ENCODE results near the gene TGFB3. TPM values are rescaled to one million over a fixed set of nuclear protein-coding genes. Genes with fewer than 3 reads are reported as not detected.
"Not testable (repeated sequence)": the region's sequence is repeated elsewhere in the genome, so short reads cannot be mapped to it uniquely, and the experiment has no call there.

The TGFB3 gene
- total RNA-seq, 1 experiment from 2014 or later: 12.8 TPM

- TF ChIP-seq EZH2 (IDR thresholded peaks at IDR 0.05; ENCODE audit: borderline replicate concordance, low read depth, low read length, poor library complexity, severe bottlenecking) (no peak), CTCF (conservative IDR thresholded peaks at IDR 0.05; ENCODE audit: low read depth, low read length) (no peak)
- intact Hi-C loops (cut with micrococcal nuclease; ENCODE audit: unreplicated experiment): no loop called here
- Histone ChIP-seq H3K27me3 (replicated peaks; ENCODE audit: insufficient read depth, low read depth, low read length, poor library complexity) (no peaks in the 10 kb centered on the region), H3K9me3 (ENCODE audit: low read depth, low read length, poor library complexity, severe bottlenecking) (peaks cover 3% of the 10 kb centered on the region), H3K36me3 (ENCODE audit: insufficient read depth, low read length, poor library complexity, severe bottlenecking) (no peaks in the 10 kb centered on the region), H3K4me3 (ENCODE audit: low read depth, low read length, poor library complexity, severe bottlenecking) (no peak overlapping the region), H3K27ac (ENCODE audit: low read depth, low read length, poor library complexity, severe bottlenecking) (no peak overlapping the region), H3K4me1 (ENCODE audit: insufficient read depth, low read length, poor library complexity, severe bottlenecking) (no peaks in the 10 kb centered on the region)
- CTCF ChIA-PET: no interaction called here
- POLR2A ChIA-PET (ENCODE audit: low non-redundant PET): no interaction called here
- no TSS peak for BruUV-seq (replicated peaks)
- no peak for DNase-seq (ENCODE audit: low spot score)
Measured at GRCh38 chr14:76015191-76015590, 33.4 kb upstream of the TGFB3 start.

GRCh38 chr14:76012354-76012753 is 30.6 kb upstream of the TGFB3 start:
- DNase-seq (ENCODE audit: low spot score): no peak
- CTCF ChIA-PET: no interaction called here
- H3K4me3 ChIP-seq (ENCODE audit: low read depth, low read length, poor library complexity, severe bottlenecking): no peak overlapping the region
- no peak overlapping the region for H3K27ac ChIP-seq (ENCODE audit: low read depth, low read length, poor library complexity, severe bottlenecking)
- no peaks in the 10 kb centered on the region for H3K27me3 ChIP-seq (replicated peaks; ENCODE audit: insufficient read depth, low read depth, low read length, poor library complexity)
- BruUV-seq (replicated peaks): no TSS peak
- POLR2A ChIA-PET (ENCODE audit: low non-redundant PET): no interaction called here
- H3K36me3 ChIP-seq (ENCODE audit: insufficient read depth, low read length, poor library complexity, severe bottlenecking): no peaks in the 10 kb centered on the region
- H3K4me1 ChIP-seq (ENCODE audit: insufficient read depth, low read length, poor library complexity, severe bottlenecking): no peaks in the 10 kb centered on the region
- TF ChIP-seq EZH2 (IDR thresholded peaks at IDR 0.05; ENCODE audit: borderline replicate concordance, low read depth, low read length, poor library complexity, severe bottlenecking) (no peak), CTCF (conservative IDR thresholded peaks at IDR 0.05; ENCODE audit: low read depth, low read length) (no peak)
- intact Hi-C loops (cut with micrococcal nuclease; ENCODE audit: unreplicated experiment): no loop called here
- H3K9me3 ChIP-seq (ENCODE audit: low read depth, low read length, poor library complexity, severe bottlenecking): no peaks in the 10 kb centered on the region

GRCh38 chr14:76011930-76012329 is 30.1 kb upstream of the TGFB3 start:
- Histone ChIP-seq H3K9me3 (ENCODE audit: low read depth, low read length, poor library complexity, severe bottlenecking) (no peaks in the 10 kb centered on the region), H3K4me1 (ENCODE audit: insufficient read depth, low read length, poor library complexity, severe bottlenecking) (no peaks in the 10 kb centered on the region), H3K27me3 (replicated peaks; ENCODE audit: insufficient read depth, low read depth, low read length, poor library complexity) (no peaks in the 10 kb centered on the region), H3K27ac (ENCODE audit: low read depth, low read length, poor library complexity, severe bottlenecking) (no peak overlapping the region), H3K36me3 (ENCODE audit: insufficient read depth, low read length, poor library complexity, severe bottlenecking) (no peaks in the 10 kb centered on the region), H3K4me3 (ENCODE audit: low read depth, low read length, poor library complexity, severe bottlenecking) (no peak overlapping the region)
- intact Hi-C loops (cut with micrococcal nuclease; ENCODE audit: unreplicated experiment): no loop called here
- ChIA-PET CTCF (no interaction called here), POLR2A (ENCODE audit: low non-redundant PET) (no interaction called here)
- no TSS peak for BruUV-seq (replicated peaks)
- no peak for DNase-seq (ENCODE audit: low spot score)
- TF ChIP-seq CTCF (conservative IDR thresholded peaks at IDR 0.05; ENCODE audit: low read depth, low read length) (no peak), EZH2 (IDR thresholded peaks at IDR 0.05; ENCODE audit: borderline replicate concordance, low read depth, low read length, poor library complexity, severe bottlenecking) (no peak)

- CTCF ChIA-PET: not testable (repeated sequence)
Measured at GRCh38 chr14:76009627-76010026, 27.8 kb upstream of the TGFB3 start.

More at GRCh38 chr14:76009627-76010026, 27.8 kb upstream of the TGFB3 start:
- H3K4me1 ChIP-seq (ENCODE audit: insufficient read depth, low read length, poor library complexity, severe bottlenecking); BruUV-seq (replicated peaks); intact Hi-C loops (cut with micrococcal nuclease; ENCODE audit: unreplicated experiment); H3K27me3 ChIP-seq (replicated peaks; ENCODE audit: insufficient read depth, low read depth, low read length, poor library complexity); H3K27ac ChIP-seq (ENCODE audit: low read depth, low read length, poor library complexity, severe bottlenecking); H3K9me3 ChIP-seq (ENCODE audit: low read depth, low read length, poor library complexity, severe bottlenecking); H3K4me3 ChIP-seq (ENCODE audit: low read depth, low read length, poor library complexity, severe bottlenecking); POLR2A ChIA-PET (ENCODE audit: low non-redundant PET); DNase-seq (ENCODE audit: low spot score): not testable (repeated sequence)
- peaks cover 14% of the 10 kb centered on the region for H3K36me3 ChIP-seq (ENCODE audit: insufficient read depth, low read length, poor library complexity, severe bottlenecking)
